Colonic mucosa (tissue), 4 donors: Measurements from ENCODE around the gene ADAMTS2. TPM values are rescaled to one million over a fixed set of nuclear protein-coding genes. Genes with fewer than 3 reads are reported as not detected.

Source experiments
- DNase-seq: peaks from one replicate; pipeline ENCODE4 v3.0.0-alpha.2; 2020
- H3K27ac ChIP-seq: fragments of 200-600 bp; one replicate; pipeline ENCODE4 v1.8.0; 2021
- H3K27me3 ChIP-seq: fragments of 200-600 bp; one replicate; pipeline ENCODE4 v1.8.0; 2021
- H3K36me3 ChIP-seq: fragments of 200-600 bp; one replicate; pipeline ENCODE4 v1.8.0; 2021
- H3K4me1 ChIP-seq: fragments of 200-600 bp; one replicate; pipeline ENCODE4 v1.8.0; 2021; ENCODE audit warnings: mild to moderate bottlenecking
- H3K4me3 ChIP-seq: fragments of 200-600 bp; one replicate; pipeline ENCODE4 v1.8.0; 2021
- H3K9ac ChIP-seq, 2 donors: one replicate each; pipeline ENCODE4 v1.7.0; 2013; ENCODE audit warnings: control low read depth in 2 of 2, low read depth in 2 of 2, low read length in 2 of 2
- H3K9me3 ChIP-seq: fragments of 200-600 bp; one replicate; pipeline ENCODE4 v1.8.0; 2021
- intact Hi-C: fragments of 100-400 bp; cut with DNase I; formaldehyde crosslinking; loops from one replicate; pipeline ENCODE4 v1.14.1; 2022
- total RNA-seq, 2 donors: library from RNA; stranded (reverse); fragmentation: NEBNext Ultra II Directional in 1 of 2; extraction: Animal tissue kit (Norgen Biotek cat#: 25700) in 1 of 2; gene quantifications; one replicate each; pipeline ENCODE4 v1.2.1, GENCODE V29; 2021
- TF ChIP-seq, protein P1 (sequence below): fragments of 200-600 bp; IDR thresholded peaks from one replicate; pipeline ENCODE4 v1.8.0; 2022; ENCODE audit warnings: antibody characterized with exemption, mild to moderate bottlenecking
- donor health status: healthy.
- donor health status: DM: no; HTN: no; CAD: no.
- donor health status: DM: no; HTN: no; CAD: no.

The ADAMTS2 gene
- total RNA-seq, 2 donors from 2014 or later = 2.9 to 4.0 TPM

DNA sequence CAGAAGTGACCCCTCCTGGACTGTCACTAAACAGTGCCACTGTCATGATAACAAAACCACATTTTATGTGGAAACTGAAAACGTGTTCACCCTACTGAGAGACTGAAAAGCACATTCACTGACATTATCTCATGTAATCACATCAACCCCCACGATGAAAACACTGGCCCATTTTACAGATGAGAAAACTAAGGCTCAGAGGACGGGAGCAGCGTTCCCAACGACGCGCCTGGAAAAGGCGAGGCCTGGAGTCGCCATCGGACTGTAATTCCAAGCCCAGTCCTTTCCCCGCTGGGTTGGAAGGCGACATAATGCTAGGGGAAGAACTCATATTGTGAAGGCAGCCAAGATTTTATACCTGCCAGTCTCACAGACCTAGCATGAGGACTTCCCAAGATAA is 140.0 kb downstream of the ADAMTS2 start:
- H3K4me1 ChIP-seq = no peaks in the 10 kb centered on the region
- H3K27me3 ChIP-seq = no peaks in the 10 kb centered on the region
- H3K9ac ChIP-seq = no peak overlapping the region
- no peaks in the 10 kb centered on the region for H3K36me3 ChIP-seq
- DNase-seq = no peak
- H3K4me3 ChIP-seq = no peak overlapping the region
- no peak overlapping the region for H3K27ac ChIP-seq
- H3K9me3 ChIP-seq = no peaks in the 10 kb centered on the region
- intact Hi-C loops = no loop called here
- TF ChIP-seq, protein P1, sequence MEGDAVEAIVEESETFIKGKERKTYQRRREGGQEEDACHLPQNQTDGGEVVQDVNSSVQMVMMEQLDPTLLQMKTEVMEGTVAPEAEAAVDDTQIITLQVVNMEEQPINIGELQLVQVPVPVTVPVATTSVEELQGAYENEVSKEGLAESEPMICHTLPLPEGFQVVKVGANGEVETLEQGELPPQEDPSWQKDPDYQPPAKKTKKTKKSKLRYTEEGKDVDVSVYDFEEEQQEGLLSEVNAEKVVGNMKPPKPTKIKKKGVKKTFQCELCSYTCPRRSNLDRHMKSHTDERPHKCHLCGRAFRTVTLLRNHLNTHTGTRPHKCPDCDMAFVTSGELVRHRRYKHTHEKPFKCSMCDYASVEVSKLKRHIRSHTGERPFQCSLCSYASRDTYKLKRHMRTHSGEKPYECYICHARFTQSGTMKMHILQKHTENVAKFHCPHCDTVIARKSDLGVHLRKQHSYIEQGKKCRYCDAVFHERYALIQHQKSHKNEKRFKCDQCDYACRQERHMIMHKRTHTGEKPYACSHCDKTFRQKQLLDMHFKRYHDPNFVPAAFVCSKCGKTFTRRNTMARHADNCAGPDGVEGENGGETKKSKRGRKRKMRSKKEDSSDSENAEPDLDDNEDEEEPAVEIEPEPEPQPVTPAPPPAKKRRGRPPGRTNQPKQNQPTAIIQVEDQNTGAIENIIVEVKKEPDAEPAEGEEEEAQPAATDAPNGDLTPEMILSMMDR = no peak

DNA sequence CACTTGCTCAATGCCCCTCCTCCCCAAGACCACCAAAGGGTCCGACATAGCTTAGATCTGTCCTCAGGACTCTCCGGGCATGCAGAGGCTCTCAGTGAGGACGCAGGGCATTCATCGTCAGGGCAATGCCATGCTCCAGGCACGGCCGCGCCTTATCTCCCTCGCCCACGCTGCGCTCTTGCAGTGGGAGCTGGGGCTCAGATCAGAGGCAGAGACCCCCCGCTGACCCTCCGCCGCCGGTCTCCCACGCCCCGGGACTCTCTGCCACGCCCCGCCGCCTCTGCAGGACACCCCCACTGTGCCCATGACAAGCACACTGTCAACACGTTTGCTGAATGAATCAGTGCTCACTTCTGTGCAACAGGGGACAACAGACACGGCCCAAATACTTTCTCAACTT is 140.7 kb downstream of the ADAMTS2 start:
- H3K27ac ChIP-seq = no peak overlapping the region
- H3K27me3 ChIP-seq = no peaks in the 10 kb centered on the region
- H3K9ac ChIP-seq = no peak overlapping the region
- no peaks in the 10 kb centered on the region for H3K4me1 ChIP-seq
- no peak overlapping the region for H3K4me3 ChIP-seq
- no peak for DNase-seq
- H3K9me3 ChIP-seq = no peaks in the 10 kb centered on the region
- no peaks in the 10 kb centered on the region for H3K36me3 ChIP-seq
- intact Hi-C loops = no loop called here
- TF ChIP-seq, protein P1 = no peak

DNA sequence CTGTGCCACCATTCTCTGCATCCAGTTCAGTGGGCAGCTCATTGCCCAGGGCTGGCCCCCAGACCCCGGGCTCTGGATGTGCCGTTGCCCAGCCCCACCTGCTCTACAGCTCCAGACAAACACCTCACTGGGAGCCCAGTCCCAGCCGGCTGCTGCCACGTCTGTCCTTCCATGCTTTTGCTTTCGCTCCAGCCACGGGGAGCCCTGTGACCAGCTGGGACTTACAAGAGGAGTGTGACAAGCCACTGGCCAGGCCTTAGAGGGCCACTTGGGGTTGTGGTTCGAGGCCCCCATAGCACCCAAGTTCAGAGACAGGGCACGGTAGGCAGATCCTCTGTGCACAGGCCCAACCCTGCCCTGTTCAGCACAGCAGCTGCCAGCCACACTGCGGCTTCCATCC is 142.0 kb downstream of the ADAMTS2 start:
- Histone ChIP-seq H3K27ac (no peak overlapping the region), H3K36me3 (no peaks in the 10 kb centered on the region), H3K4me3 (no peak overlapping the region), H3K9me3 (no peaks in the 10 kb centered on the region), H3K4me1 (no peaks in the 10 kb centered on the region), H3K9ac (no peak overlapping the region), H3K27me3 (no peaks in the 10 kb centered on the region)
- TF ChIP-seq, protein P1 = no peak
- no peak for DNase-seq
- intact Hi-C loops = no loop called here

DNA sequence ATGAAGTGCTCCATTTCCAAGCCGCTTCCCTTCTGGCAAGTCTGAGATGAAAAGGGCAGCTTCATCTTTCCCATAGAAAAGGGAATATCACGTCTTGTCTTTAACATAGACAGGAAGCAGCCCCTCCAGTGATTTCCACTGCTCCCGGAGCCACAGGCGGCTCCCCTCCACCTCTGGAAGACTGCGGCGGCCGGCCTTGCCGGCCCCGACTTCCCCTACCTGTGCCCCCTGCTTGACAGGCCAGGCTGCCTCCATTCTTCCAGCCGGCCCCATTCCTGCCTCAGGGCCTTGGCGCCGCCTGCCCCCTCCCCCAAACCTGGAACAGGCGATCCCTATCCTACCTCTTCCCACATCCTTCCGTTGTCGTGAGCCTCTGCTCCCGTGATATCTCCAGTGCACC is 143.3 kb downstream of the ADAMTS2 start:
- H3K4me3 ChIP-seq = no peak overlapping the region
- no peaks in the 10 kb centered on the region for H3K36me3 ChIP-seq
- TF ChIP-seq, protein P1 = no peak
- no peak overlapping the region for H3K27ac ChIP-seq
- DNase-seq = no peak
- intact Hi-C loops = no loop called here
- H3K4me1 ChIP-seq = no peaks in the 10 kb centered on the region
- H3K9ac ChIP-seq = no peak overlapping the region
- no peaks in the 10 kb centered on the region for H3K9me3 ChIP-seq
- no peaks in the 10 kb centered on the region for H3K27me3 ChIP-seq

DNA sequence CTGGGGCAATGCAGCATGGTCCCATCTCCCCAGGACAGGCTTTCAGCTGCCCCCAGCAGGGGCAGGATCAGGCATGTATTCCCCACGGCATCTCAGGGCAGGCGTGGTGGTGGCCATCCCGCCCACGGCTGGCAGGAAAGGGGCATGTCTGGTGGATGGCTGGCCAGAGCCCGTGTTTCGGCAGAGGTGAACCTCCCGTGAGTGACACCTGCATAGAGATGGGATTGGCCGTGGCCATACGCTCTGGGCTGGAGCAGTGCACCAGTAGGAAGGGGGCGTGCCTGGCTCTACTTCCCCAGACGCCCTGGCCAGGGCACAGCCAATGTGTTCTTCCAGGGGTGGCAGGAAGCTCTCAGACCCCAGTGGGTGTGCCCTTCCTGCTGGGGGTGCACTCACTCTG is 146.0 kb downstream of the ADAMTS2 start:
- TF ChIP-seq, protein P1 = no peak
- no peaks in the 10 kb centered on the region for H3K9me3 ChIP-seq
- no peaks in the 10 kb centered on the region for H3K4me1 ChIP-seq
- no peak overlapping the region for H3K27ac ChIP-seq
- no peak for DNase-seq
- intact Hi-C loops = no loop called here
- H3K4me3 ChIP-seq = no peak overlapping the region
- H3K27me3 ChIP-seq = no peaks in the 10 kb centered on the region
- H3K9ac ChIP-seq = no peak overlapping the region
- H3K36me3 ChIP-seq = no peaks in the 10 kb centered on the region

DNA sequence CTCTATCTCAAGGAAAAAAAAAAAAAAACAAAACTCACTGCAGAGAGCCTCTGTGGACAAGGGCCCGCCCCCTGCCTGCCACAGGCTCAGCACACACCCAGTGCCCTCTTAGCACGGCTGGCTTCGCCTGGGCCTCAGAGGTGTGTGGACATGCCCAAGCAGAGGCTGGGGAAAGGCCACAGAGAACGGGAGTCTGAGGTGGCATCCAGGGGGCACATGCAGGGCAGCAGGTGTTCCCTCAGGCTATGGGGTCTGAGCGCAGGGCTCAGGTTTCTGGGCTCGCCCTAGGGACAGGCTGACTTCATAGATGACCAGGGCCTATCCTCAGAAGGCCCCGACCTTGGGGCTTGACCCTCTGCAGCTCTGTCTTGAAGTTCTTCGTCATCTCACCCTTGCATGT is 146.4 kb downstream of the ADAMTS2 start:
- H3K9ac ChIP-seq = no peak overlapping the region
- no peak overlapping the region for H3K27ac ChIP-seq
- H3K4me3 ChIP-seq = no peak overlapping the region
- intact Hi-C loops = no loop called here
- no peaks in the 10 kb centered on the region for H3K27me3 ChIP-seq
- DNase-seq = no peak
- no peaks in the 10 kb centered on the region for H3K4me1 ChIP-seq
- TF ChIP-seq, protein P1 = no peak
- no peaks in the 10 kb centered on the region for H3K9me3 ChIP-seq
- no peaks in the 10 kb centered on the region for H3K36me3 ChIP-seq
